Astrocyte (in vitro differentiated cells and primary cell): Measurements from ENCODE around the gene MRPL4. TPM values are rescaled to one million over a fixed set of nuclear protein-coding genes. Genes with fewer than 3 reads are reported as not detected.

Source experiments
- DNase-seq: peaks from one replicate; pipeline ENCODE4 v3.0.0-alpha.2; 2010; ENCODE audit warnings: low read depth
- FAIRE-seq: peaks from 2 replicates; lab custom pipeline; 2011; peaks lifted over from hg19 to GRCh38; lab: Jason Lieb, UNC
- H2AFZ ChIP-seq: 2 replicates; pipeline ENCODE4 v1.6.0; 2012; ENCODE audit warnings: low read depth, low read length, inconsistent platforms
- H3K27ac ChIP-seq: 2 replicates; pipeline ENCODE4 v1.5.1; 2011; ENCODE audit warnings: low read depth, low read length, inconsistent platforms
- H3K27me3 ChIP-seq: 2 replicates; pipeline ENCODE4 v1.6.0; 2011; ENCODE audit warnings: low read length, inconsistent platforms; ENCODE audit not compliant: insufficient read depth
- H3K36me3 ChIP-seq: 2 replicates; pipeline ENCODE4 v1.5.1; 2011; ENCODE audit warnings: low read length, inconsistent platforms; ENCODE audit not compliant: insufficient read depth
- H3K4me1 ChIP-seq: 2 replicates; pipeline ENCODE4 v1.5.1; 2011; ENCODE audit warnings: low read length, inconsistent platforms; ENCODE audit not compliant: insufficient read depth
- H3K4me2 ChIP-seq: 2 replicates; pipeline ENCODE4 v1.6.0; 2012; ENCODE audit warnings: low read length, inconsistent platforms
- H3K4me3 ChIP-seq: 2 replicates; pipeline ENCODE4 v1.5.1; 2011; ENCODE audit warnings: low read depth, mild to moderate bottlenecking, low read length, inconsistent platforms; ENCODE audit not compliant: insufficient read depth
- H3K79me2 ChIP-seq: 2 replicates; pipeline ENCODE4 v1.6.0; 2012; ENCODE audit warnings: mild to moderate bottlenecking, low read length, inconsistent platforms; ENCODE audit not compliant: insufficient read depth
- H3K9ac ChIP-seq: 2 replicates; pipeline ENCODE4 v1.6.0; 2012; ENCODE audit warnings: mild to moderate bottlenecking, low read length, inconsistent platforms
- H3K9me3 ChIP-seq: 2 replicates; pipeline ENCODE4 v1.5.1; 2012; ENCODE audit warnings: low read depth, mild to moderate bottlenecking, low read length, inconsistent platforms; ENCODE audit not compliant: insufficient read depth
- H4K20me1 ChIP-seq: 2 replicates; pipeline ENCODE4 v1.6.0; 2012; ENCODE audit warnings: low read length, inconsistent platforms; ENCODE audit not compliant: insufficient read depth
- H3K27ac Mint-ChIP-seq: one replicate; pipeline ENCODE4 v1.8.0; 2021; ENCODE audit warnings: mild to moderate bottlenecking, mixed read lengths; ENCODE audit not compliant: unreplicated experiment
- H3K27me3 Mint-ChIP-seq: one replicate; pipeline ENCODE4 v1.8.0; 2021; ENCODE audit warnings: low read depth, mixed read lengths; ENCODE audit not compliant: unreplicated experiment
- H3K36me3 Mint-ChIP-seq: one replicate; pipeline ENCODE4 v1.8.0; 2021; ENCODE audit warnings: low read depth, mixed read lengths; ENCODE audit not compliant: unreplicated experiment
- H3K4me1 Mint-ChIP-seq: one replicate; pipeline ENCODE4 v1.8.0; 2021; ENCODE audit warnings: low read depth, mixed read lengths; ENCODE audit not compliant: unreplicated experiment
- H3K4me3 Mint-ChIP-seq: one replicate; pipeline ENCODE4 v1.8.0; 2021; ENCODE audit warnings: mild to moderate bottlenecking, moderate library complexity, mixed read lengths; ENCODE audit not compliant: unreplicated experiment
- H3K9me3 Mint-ChIP-seq: one replicate; pipeline ENCODE4 v1.8.0; 2021; ENCODE audit warnings: mild to moderate bottlenecking, mixed read lengths; ENCODE audit not compliant: unreplicated experiment
- CTCF ChIP-seq: IDR thresholded peaks from 2 replicates; pipeline ENCODE4 v1.5.1; 2011; ENCODE audit warnings: low read depth, mild to moderate bottlenecking, inconsistent platforms, low read length, moderate library complexity; ENCODE audit not compliant: insufficient read depth
- EZH2 ChIP-seq: IDR thresholded peaks from 2 replicates; pipeline ENCODE4 v1.6.1; 2012; ENCODE audit warnings: mild to moderate bottlenecking, low read length, inconsistent platforms; ENCODE audit not compliant: insufficient read depth
- total RNA-seq: library from RNA; stranded (reverse); gene quantifications from 2 replicates; pipeline ENCODE4 v1.2.1, GENCODE V29; 2021

Gene MRPL4
- total RNA-seq, 1 donor from 2014 or later = 60.3 TPM

GRCh38 chr19:10284960-10285278 is 32.9 kb downstream of the MRPL4 start:
- no peaks in the 10 kb centered on the region for H3K36me3 ChIP-seq
- H3K4me3 ChIP-seq = no peak overlapping the region
- no peak overlapping the region for H3K4me2 ChIP-seq
- peaks cover 14% of the 10 kb centered on the region for H3K27me3 ChIP-seq
- Mint-ChIP-seq H3K4me1 (peaks cover 5% of the 10 kb centered on the region), H3K4me3 (no peak overlapping the region), H3K36me3 (no peaks in the 10 kb centered on the region), H3K27ac (no peak overlapping the region), H3K27me3 (peaks cover 49% of the 10 kb centered on the region), H3K9me3 (peaks cover 2% of the 10 kb centered on the region)
- H3K9me3 ChIP-seq = no peaks in the 10 kb centered on the region
- no peak overlapping the region for H2AFZ ChIP-seq
- H3K27ac ChIP-seq = no peak overlapping the region
- no peak overlapping the region for H3K9ac ChIP-seq
- H4K20me1 ChIP-seq = no peaks in the 10 kb centered on the region
- no peaks in the 10 kb centered on the region for H3K79me2 ChIP-seq
- FAIRE-seq (no peak), DNase-seq (no peak)
- TF ChIP-seq CTCF = no peak
- TF ChIP-seq EZH2 = no peak
- H3K4me1 ChIP-seq = peaks cover 9% of the 10 kb centered on the region

- peaks cover 3% of the 10 kb centered on the region for H4K20me1 ChIP-seq
- H3K4me2 ChIP-seq = no peak overlapping the region
- Mint-ChIP-seq H3K9me3 (peaks cover 6% of the 10 kb centered on the region), H3K27ac (no peak overlapping the region), H3K36me3 (no peaks in the 10 kb centered on the region), H3K27me3 (peaks cover 54% of the 10 kb centered on the region), H3K4me3 (no peak overlapping the region), H3K4me1 (peaks cover 5% of the 10 kb centered on the region)
- no peak overlapping the region for H3K4me3 ChIP-seq
- FAIRE-seq (no peak), DNase-seq (no peak)
- H3K9me3 ChIP-seq = no peaks in the 10 kb centered on the region
- H3K79me2 ChIP-seq = no peaks in the 10 kb centered on the region
- H3K9ac ChIP-seq = no peak overlapping the region
- H3K27ac ChIP-seq = no peak overlapping the region
- no peaks in the 10 kb centered on the region for H3K36me3 ChIP-seq
- H3K27me3 ChIP-seq = peaks cover 19% of the 10 kb centered on the region
- H3K4me1 ChIP-seq = peaks cover 12% of the 10 kb centered on the region
- no peak overlapping the region for H2AFZ ChIP-seq
- TF ChIP-seq EZH2 = no peak
- no peak for TF ChIP-seq CTCF
Measured at GRCh38 chr19:10285393-10285792, 33.4 kb downstream of the MRPL4 start.

GRCh38 chr19:10286803-10287737 is 35.1 kb downstream of the MRPL4 start, which contains the start of gene ICAM4:
Gene ICAM4 (plus strand): TSS chr19:10286955. CDS start chr19:10287013, 58 bp downstream.
- DNase-seq = no peak
- Histone ChIP-seq H3K9ac (no peak within 1 kb of the TSS), H3K36me3 (no peaks in the 10 kb centered on the region), H3K27me3 (peaks cover 35% of the 10 kb centered on the region), H3K4me1 (peaks cover 27% of the 10 kb centered on the region), H3K9me3 (no peaks in the 10 kb centered on the region), H3K27ac (no peak within 1 kb of the TSS), H2AFZ (peak within 1 kb of the TSS; percentile 25), H3K4me3 (no peak within 1 kb of the TSS), H3K4me2 (peak within 1 kb of the TSS; percentile 55), H4K20me1 (peaks cover 8% of the 10 kb centered on the region), H3K79me2 (no peaks in the 10 kb centered on the region)
- Mint-ChIP-seq H3K36me3 (no peaks in the 10 kb centered on the region), H3K9me3 (peaks cover 12% of the 10 kb centered on the region), H3K27ac (no peak within 1 kb of the TSS), H3K4me3 (no peak within 1 kb of the TSS), H3K4me1 (peaks cover 5% of the 10 kb centered on the region), H3K27me3 (peaks cover 69% of the 10 kb centered on the region)
- no peak for TF ChIP-seq CTCF
- TF ChIP-seq EZH2 = no peak
- FAIRE-seq = no peak
